Measurements from ENCODE around the gene CEP76.
"Not testable (repeated sequence)": the region's sequence is repeated elsewhere in the genome, so short reads cannot be mapped to it uniquely, and the experiment has no call there.

Gene CEP76

GRCh38 chr18:12701161-12701560 is 1.4 kb downstream of the CEP76 start:
- no peak for DNase-seq

DNA sequence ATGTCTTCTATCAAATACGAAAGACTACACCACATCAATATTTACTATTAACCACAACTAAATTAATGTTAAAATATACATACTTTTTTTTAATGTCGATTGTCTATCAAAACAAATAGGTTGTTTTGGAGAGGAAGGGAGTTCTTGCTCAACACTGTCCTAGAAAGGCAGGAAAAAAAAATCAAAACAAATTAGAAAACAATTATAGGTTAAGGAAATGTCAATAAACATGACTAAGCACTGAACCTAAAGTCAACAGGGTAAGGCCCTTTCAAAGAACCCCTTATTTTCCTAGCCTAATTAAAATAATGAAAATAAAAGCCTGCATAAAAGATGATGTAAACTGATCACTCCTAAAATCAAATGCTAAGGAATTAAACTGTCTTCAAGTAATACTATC is 2.8 kb downstream of the CEP76 start:
- DNase-seq, result no peak

GRCh38 chr18:12694032-12694431 is 8.5 kb downstream of the CEP76 start:
- no peak for DNase-seq

DNA sequence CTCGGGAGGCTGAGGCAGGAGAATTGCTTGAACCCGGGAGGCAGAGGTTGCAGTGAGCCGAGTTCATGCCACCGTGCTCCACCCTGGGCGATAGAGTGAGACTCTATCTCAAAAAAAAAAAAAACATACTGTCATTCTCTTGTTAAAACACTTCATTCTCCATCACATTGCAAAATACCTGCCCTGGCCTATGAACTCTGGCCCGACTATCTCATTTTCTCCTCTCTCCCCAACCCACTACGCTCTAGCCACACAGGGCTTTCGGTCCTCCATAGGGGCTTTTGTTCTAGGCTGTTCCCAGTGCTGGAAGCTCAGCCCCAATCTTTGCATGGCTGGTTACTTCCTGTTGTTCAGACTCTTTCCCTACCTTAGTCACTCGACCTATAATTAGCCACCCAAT is 10.3 kb downstream of the CEP76 start:
- DNase-seq, result no peak

DNA sequence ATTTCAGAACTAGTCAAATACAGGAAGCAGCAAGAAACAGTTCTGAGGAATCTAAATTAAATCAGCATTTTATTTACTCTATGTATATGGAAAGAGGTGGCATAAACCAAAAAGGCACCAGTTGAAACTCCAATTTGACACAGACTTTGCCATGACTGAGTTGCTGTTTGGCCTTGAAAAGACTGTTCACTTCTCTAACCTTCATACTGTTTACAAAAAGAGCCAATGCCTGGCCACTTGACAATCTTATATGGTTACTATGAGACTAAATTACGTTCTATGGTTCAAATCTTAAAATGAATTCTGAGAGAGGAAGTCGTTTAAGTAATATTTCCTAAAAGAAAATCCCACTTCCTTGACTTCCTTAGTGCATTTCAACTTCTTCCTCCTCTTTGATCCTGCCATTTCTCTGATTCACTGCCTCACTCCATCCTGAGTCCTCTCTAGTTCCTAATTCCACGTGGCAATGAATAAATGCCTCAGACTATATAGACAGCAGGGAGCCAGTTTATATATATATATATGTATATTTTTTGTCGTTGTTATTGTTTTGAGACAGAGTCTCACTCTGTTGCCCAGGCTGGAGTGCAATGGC is 13.2 kb downstream of the CEP76 start:
- DNase-seq, result no peak

GRCh38 chr18:12686100-12686499 is 16.4 kb downstream of the CEP76 start:
- DNase-seq, result no peak

DNA sequence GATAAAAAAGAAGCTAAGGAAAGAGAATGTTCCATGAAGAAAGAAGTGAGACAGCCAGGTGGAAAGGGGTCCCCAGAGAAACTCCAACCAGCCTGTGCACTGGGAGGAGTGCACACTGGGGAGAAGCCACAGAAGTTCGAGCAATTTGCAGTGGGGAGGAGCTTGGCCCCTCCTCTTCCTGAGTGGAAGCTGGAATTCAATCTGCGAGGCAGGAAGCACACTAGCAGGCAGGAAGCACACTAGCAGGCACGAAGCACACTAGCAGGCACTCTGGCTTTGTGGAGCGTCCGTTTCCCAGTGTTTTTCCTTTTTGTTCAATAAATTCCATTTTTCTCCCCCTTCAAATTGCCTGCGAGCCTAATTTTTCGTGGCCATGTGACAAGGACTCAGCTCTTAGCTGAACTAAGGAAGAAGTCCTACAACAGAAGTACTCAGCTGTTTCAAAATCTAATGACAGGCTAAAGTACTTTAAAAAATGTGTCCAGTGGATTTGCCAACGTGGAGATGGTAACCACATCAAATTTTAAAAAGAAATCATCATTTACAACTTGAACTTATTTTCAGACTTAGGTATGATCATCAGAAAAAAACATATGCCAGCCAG is 23.2 kb downstream of the CEP76 start:
- no peak for DNase-seq

- no peak for DNase-seq
These were observed 34.5 kb downstream of the CEP76 start for GRCh38 chr18:12668041-12668440.

- DNase-seq, result no peak
These were observed 42.5 kb downstream of the CEP76 start for GRCh38 chr18:12659904-12660605.

GRCh38 chr18:12658426-12659138 is 43.9 kb downstream of the CEP76 start:
- DNase-seq, result no peak

DNA sequence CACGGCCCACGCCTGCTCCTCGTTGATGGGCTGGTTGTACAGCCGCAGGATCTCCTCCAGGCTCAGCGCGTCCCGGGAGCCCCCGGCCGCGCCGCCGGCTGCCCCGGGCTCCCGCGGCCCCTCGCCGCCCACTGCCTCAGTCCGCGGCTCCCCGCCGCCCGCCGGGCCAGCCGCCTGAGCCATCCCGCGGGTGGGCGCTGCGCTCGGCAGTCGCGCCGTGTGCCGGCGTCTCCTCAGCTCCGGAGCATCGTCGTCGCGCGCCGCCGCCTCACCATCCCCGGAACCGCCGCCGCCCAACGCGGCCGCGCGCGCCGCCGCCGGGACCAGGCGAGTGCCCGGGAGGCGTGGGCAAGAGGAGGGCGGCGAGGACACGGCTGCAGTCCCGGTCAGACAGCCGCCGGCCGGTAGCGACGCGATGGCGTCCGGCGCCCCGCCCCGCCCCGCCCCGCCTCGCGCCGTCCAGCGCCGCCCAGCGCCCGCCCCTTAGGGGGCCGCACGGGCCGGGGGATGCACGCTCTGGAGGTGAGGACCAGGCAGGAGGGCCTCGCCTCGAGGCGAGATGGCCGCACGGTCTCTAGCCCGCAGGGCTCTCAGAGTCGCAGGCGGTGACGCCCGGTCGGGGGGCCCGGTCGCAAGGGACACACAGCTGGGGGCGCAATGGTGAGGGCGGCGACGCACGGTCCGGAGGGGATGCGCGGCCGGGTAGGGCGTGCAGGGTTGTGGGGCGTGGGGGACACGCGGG is 44.7 kb downstream of the CEP76 start, which contains the start of gene SPIRE1:
TSS of gene SPIRE1 (minus strand) at position 424 of the 742 bp plus-strand sequence. CDS start at position 183, 241 bp downstream.
- no peak for DNase-seq

DNA sequence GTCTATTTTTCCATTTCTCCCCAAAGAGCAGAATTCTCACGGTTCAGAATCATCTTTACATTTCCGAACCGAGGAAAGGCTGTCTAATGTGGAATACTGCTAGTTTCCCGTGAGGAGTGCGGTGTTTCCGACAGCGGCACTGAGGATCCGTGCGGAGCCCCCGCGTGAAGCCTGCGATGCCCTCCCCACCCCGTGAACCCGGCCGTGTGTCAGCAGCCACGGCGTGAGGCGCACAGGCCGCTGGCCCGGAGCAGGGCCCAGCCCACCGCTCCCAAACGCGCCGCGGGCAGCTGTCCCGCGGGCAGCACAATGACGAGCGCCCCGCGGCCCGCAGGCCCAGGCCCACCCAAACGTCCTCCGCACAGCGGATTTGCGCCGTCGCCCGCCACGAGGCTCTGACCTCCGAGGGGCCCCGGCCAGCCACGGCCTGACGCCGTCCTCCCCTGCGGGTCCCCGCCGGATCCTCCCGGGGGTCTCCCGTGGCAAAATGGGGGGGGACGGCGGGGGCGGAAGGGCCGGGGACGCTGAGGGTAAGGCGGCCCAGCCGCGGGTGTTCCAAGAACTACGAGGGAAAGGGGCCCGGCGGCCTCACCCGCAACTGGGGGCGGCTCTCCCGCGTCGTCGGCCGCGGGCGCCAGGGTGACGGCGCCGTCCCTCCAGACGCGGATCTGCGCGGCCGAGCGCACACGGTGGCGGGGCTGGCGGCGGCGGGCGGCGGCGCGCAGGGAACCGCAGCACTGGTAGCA is 45.4 kb downstream of the CEP76 start:
- no peak for DNase-seq

- no peak for DNase-seq
These were observed 46.0 kb downstream of the CEP76 start for GRCh38 chr18:12656605-12656937.

GRCh38 chr18:12654971-12655370 is 47.6 kb downstream of the CEP76 start:
- DNase-seq, result no peak

GRCh38 chr18:12652861-12653401 is 49.6 kb downstream of the CEP76 start:
- no peak for DNase-seq

- no peak for DNase-seq
These were observed 50.9 kb downstream of the CEP76 start for GRCh38 chr18:12651651-12652050.

DNA sequence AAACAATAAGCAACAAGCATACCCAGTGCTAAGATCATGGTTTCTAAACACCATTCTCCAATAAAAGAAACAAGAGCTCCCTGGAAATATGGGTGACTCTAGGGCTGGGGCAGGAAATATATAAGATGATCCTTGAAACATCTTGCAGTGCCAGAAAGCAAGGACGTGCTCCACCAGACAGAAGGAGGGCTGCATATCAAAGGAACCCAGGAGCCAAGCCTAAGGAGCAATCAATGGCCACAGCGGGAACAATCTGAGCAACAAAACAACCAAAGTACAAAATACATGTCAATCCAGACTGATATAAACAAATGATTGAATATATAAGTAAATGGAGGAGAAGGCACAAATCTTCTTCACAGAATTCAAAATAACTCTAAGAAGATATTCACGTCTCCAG is 54.8 kb downstream of the CEP76 start:
- DNase-seq, result no peak

- no peak for DNase-seq
These were observed 56.7 kb downstream of the CEP76 start for GRCh38 chr18:12645751-12646203.

DNA sequence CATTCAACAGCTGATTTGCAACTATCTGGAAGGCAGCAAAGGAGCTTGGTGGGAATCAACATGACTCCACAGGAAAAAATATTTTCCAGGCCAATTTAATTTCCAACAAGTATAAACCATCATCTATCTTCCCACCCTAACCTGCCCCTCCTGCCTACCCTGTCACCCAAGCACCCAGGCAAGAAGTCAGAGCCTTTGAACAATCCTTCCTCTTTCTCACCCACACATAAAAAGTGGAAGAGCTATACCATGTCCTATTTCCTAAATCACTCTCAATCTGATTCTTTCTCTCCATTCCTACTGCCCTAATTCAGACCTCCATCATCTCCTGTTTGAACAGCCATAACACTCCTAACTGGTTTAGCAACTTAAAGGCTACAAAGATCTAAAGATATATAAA is 57.3 kb downstream of the CEP76 start:
- no peak for DNase-seq

GRCh38 chr18:12643756-12644155 is 58.8 kb downstream of the CEP76 start:
- DNase-seq, result not testable (repeated sequence)

DNA sequence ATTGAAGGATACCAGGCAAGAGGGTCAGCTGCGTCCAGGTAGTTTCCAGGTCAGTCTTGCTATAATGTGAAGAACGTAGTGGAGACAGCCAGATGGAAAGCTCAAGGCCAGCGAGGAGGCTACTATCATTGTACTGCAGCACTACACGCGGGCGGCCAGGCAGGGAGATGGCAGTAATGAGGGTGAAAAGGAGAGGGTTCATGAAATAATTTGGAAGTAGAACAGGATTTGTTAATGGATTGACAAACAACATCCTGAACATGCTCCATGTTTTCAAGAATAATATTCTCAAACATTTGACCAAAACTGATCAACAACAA is 61.7 kb downstream of the CEP76 start:
- DNase-seq, result no peak
